SIG-M5 (cell line): ENCODE results near the gene SLCO2A1.

ENCODE experiments used
- DNase-seq: peaks from one replicate; lab custom pipeline; 2025; lab: John Stamatoyannopoulos, UW

The SLCO2A1 gene

GRCh38 chr3:133948996-133949395 lies 80.7 kb downstream of the SLCO2A1 start:
- DNase-seq, result no peak

- DNase-seq, result no peak
Measured at GRCh38 chr3:133948131-133948810, 81.5 kb downstream of the SLCO2A1 start.

GRCh38 chr3:133945381-133946095 lies 84.2 kb downstream of the SLCO2A1 start:
- DNase-seq, result no peak

- no peak for DNase-seq
Measured at GRCh38 chr3:133944641-133945380, 84.9 kb downstream of the SLCO2A1 start.

GRCh38 chr3:133944181-133944580 lies 85.5 kb downstream of the SLCO2A1 start:
- DNase-seq, result no peak

GRCh38 chr3:133943639-133944141 lies 86.0 kb downstream of the SLCO2A1 start:
- DNase-seq, result peak; percentile 58

- no peak for DNase-seq
Measured at GRCh38 chr3:133943031-133943535, 86.6 kb downstream of the SLCO2A1 start.

- DNase-seq, result no peak
Measured at GRCh38 chr3:133941415-133941821, 88.3 kb downstream of the SLCO2A1 start.

- no peak for DNase-seq
Measured at GRCh38 chr3:133940536-133940935, 89.2 kb downstream of the SLCO2A1 start.

- DNase-seq, result no peak
Measured at GRCh38 chr3:133939463-133939835, 90.3 kb downstream of the SLCO2A1 start.

GRCh38 chr3:133938770-133939462 lies 90.8 kb downstream of the SLCO2A1 start:
- DNase-seq, result no peak

- DNase-seq, result no peak
Measured at GRCh38 chr3:133937756-133938601, 91.7 kb downstream of the SLCO2A1 start.

- DNase-seq, result no peak
Measured at GRCh38 chr3:133937061-133937686, 92.6 kb downstream of the SLCO2A1 start.

GRCh38 chr3:133935843-133936769 lies 93.6 kb downstream of the SLCO2A1 start:
- no peak for DNase-seq

- no peak for DNase-seq
Measured at GRCh38 chr3:133934996-133935842, 94.5 kb downstream of the SLCO2A1 start.

GRCh38 chr3:133934073-133934970 lies 95.4 kb downstream of the SLCO2A1 start:
- DNase-seq, result no peak
